HG03565 (cell line): ENCODE measurements around the gene UROC1.

Experiments used
- ATAC-seq: cut with Tn5 transposase; IDR thresholded peaks from one replicate; pipeline ENCODE4 v1.9.1; 2021; ENCODE audit warnings: mild to moderate bottlenecking, moderate library complexity; ENCODE audit not compliant: unreplicated experiment

Gene UROC1

DNA sequence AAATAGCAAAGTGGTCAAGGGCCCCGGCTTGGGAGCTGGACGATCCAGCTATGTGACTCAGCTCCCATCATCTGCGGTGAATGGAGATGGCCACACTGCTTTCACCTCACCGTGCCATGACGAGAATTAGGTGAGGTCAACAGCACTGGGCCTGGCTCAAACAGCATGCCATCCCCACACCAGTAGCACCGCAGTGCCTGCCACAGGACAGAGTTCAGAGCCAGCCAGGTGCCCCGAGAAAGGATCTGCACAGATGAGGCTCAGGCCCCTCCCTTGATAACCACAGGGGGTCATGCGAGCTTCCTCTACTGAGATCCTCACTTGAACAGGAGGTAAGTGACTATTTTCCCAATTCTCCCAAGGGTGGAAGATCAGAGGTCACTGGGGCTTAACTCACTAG is 71.3 kb downstream of the UROC1 start:
- no peak for ATAC-seq

- ATAC-seq: no peak
Measured at GRCh38 chr3:126445506-126445905, 72.1 kb downstream of the UROC1 start.

DNA sequence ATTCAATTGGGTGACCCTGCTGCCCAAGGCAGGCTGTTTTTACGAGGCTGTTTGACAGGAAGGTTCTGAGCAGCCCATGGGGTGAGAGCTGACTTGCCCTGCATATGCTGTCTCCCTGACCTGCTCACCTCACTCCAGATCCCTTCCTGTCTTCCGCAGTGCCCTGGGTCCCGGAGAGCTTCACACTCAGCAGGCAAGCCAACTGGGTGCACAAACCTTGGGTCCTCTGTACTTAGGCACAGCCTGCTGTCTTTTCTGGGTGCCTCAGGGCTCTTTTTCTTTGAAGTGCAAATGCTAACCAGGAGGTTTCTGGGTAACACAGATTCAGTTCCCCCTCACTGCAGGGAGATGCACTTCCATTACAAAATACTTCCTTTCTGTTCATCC is 74.7 kb downstream of the UROC1 start:
- ATAC-seq: no peak

GRCh38 chr3:126442094-126442855 is 75.3 kb downstream of the UROC1 start:
- no peak for ATAC-seq

GRCh38 chr3:126441256-126441880 is 76.2 kb downstream of the UROC1 start:
- no peak for ATAC-seq

- no peak for ATAC-seq
Measured at GRCh38 chr3:126440709-126440995, 76.9 kb downstream of the UROC1 start.

- no peak for ATAC-seq
Measured at GRCh38 chr3:126439968-126440708, 77.4 kb downstream of the UROC1 start.

- no peak for ATAC-seq
Measured at GRCh38 chr3:126439346-126439967, 78.1 kb downstream of the UROC1 start.

DNA sequence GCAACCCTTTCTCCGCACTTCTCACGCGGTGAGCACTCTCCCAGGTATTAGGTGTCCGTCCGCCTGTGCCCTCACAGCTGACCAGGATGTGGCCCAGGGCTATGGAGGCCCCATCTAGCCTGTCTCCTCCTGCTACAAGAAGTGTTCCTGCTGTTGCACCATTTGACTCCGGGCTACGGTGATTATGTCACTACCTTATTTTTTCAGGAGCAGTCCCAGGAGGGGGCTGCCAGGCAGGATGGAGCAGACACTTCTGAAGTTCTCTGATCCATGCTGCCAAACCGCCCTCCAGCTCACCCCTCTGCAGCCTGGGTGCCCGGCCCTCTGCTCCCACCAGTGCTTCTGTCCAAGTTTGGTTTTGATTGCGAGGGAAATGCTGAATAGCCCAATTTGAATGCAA is 78.8 kb downstream of the UROC1 start:
- ATAC-seq: no peak

DNA sequence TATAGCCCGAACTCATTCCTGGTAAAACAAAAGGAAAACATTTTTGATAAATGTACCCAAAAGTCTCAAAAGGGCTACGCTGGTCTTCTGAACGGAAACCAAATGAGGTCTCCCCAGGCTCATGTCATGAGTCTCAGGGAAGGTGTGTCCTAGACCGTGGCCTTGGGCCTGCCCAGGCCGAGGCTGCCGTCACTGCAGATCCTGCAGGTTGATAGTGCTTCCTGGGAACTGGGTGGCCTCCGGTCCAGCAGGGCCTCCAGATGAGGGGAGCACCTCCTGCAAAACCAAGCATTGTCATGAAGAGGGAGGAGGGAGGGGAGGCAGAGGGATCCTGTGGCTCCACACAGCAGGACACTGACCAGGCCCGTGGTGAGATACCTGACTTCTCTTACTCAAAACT is 79.4 kb downstream of the UROC1 start:
- ATAC-seq: no peak

DNA sequence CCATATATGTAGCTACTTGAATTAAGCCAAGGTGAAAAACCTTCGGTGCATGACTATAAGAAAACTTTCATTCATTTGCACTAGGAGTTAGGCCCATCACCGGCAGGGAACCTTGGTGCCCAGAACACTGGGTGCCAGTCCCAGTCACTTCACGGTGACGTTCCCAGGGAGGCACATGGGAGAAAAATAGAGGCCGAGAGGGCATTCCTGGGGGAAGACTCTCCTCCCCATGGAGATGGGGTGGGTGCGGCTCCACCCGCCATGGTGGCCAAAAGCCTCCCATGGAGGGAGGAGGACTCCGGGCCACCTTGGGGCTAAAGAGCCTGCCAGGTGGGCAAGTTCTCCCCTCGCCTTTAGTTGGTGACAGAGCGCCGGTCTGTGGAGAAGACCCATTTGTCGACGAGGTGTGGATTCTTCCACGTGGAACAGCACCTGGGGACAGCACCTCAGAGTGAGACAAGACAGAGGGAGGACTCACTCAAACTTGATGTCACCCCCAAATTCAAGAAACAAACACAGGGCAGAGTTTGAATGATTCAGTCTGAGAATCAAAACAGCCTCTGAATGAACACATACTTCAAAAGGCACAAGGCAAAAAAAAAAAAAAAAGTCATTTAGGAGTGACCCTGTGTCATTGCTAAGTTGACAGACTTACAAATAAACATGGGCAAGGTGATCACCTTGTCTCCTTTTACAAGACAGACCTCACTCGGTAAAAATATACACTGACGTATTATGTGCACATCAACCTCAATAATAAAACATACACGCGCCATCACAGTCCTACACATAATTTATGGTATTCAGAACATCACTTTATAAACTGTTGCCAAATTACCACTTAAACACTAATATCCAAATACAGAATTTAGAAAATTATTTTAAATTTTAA is 80.5 kb downstream of the UROC1 start:
- no peak for ATAC-seq

- no peak for ATAC-seq
Measured at GRCh38 chr3:126435456-126436315, 81.9 kb downstream of the UROC1 start.

DNA sequence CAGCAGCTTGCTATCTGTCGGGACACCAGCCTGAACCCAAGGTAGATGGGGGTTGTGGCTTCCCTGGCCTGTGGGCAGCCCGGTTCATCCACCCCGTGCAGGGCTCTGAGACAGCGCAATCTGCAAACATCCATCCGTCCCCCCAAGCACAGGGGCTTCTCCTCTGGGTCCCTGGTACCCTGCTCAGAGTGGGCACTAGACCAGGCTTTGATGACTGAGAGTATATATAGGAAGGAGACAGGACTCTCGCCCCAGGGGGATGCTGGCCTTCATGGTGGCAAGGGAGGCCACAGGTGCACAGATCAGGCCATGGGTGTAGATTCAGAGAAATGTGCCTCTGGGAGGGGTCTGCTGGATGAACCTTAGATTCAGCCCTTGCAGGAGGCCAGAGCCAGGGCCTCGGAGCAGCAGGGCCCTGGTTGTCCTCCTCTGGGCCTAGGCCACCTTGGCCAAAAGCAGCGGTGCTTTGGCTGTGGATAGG is 82.6 kb downstream of the UROC1 start:
- ATAC-seq: no peak

DNA sequence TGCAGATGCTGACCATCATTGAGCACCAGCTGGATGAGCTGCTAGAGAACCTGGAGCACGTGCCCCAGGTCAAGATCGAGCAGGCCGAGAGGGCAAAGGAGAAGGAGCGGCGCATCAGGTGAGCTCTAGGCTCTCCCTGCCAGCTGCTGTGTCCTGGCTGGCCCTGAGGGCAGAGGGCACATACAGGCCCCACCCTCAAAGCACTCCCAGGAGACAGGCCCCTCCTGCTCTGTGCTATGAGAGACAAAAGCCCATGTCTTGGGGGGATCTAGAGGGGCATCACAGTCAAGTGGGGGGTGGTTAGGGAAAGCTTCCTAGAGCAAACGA is 83.3 kb downstream of the UROC1 start:
- ATAC-seq: no peak

GRCh38 chr3:126433496-126434263 is 83.9 kb downstream of the UROC1 start:
- no peak for ATAC-seq

DNA sequence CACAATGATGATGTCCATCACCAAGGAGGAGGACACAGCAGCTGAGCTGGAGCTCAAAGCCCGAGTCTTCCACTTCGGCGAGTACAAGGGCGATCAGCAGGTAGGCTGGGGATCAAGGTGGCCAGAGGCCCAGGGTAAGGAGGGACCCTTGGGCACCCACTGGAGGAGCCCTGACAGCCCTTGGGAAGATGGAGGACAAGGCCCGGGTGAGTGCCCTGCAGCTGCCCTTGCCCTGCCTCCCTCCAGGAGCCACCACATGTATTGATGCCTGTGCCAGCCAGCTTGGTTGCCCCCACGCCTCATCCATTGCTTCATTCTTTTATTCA is 84.5 kb downstream of the UROC1 start:
- ATAC-seq: no peak

- no peak for ATAC-seq
Measured at GRCh38 chr3:126432361-126433104, 85.0 kb downstream of the UROC1 start.
